Neural cell (in vitro differentiated cells): Measurements from ENCODE around the gene GSTP1.

Experiments
- EZH2 ChIP-seq: fragments of 200-600, 300-800 bp; shearing (Covaris generic), sonication (generic); IDR thresholded peaks from 2 replicates; pipeline ENCODE4 v1.6.1; 2014; ENCODE audit warnings: antibody characterized with exemption, low read length, borderline replicate concordance, mild to moderate bottlenecking; ENCODE audit not compliant: insufficient read depth, poor library complexity, severe bottlenecking
- MXI1 ChIP-seq: fragments of 450-650 bp; conservative IDR thresholded peaks from 2 replicates; pipeline ENCODE4 v1.6.1; 2014; ENCODE audit warnings: antibody characterized with exemption, mild to moderate bottlenecking; ENCODE audit not compliant: poor library complexity, severe bottlenecking
- POLR2AphosphoS5 ChIP-seq: IDR thresholded peaks from 2 replicates; pipeline ENCODE4 v1.6.1; 2012
- TAF1 ChIP-seq: IDR thresholded peaks from 2 replicates; pipeline ENCODE4 v1.6.1; 2012; ENCODE audit warnings: low read depth
- TF ChIP-seq, protein P1 (sequence below): fragments of 450-650 bp; IDR thresholded peaks from 2 replicates; pipeline ENCODE4 v1.5.1; 2014; ENCODE audit warnings: antibody characterized with exemption, mild to moderate bottlenecking, moderate library complexity; ENCODE audit not compliant: poor library complexity, severe bottlenecking
- TF ChIP-seq, protein P2 (sequence below): IDR thresholded peaks from 2 replicates; pipeline ENCODE4 v1.6.1; 2012; ENCODE audit warnings: borderline replicate concordance

DNA sequence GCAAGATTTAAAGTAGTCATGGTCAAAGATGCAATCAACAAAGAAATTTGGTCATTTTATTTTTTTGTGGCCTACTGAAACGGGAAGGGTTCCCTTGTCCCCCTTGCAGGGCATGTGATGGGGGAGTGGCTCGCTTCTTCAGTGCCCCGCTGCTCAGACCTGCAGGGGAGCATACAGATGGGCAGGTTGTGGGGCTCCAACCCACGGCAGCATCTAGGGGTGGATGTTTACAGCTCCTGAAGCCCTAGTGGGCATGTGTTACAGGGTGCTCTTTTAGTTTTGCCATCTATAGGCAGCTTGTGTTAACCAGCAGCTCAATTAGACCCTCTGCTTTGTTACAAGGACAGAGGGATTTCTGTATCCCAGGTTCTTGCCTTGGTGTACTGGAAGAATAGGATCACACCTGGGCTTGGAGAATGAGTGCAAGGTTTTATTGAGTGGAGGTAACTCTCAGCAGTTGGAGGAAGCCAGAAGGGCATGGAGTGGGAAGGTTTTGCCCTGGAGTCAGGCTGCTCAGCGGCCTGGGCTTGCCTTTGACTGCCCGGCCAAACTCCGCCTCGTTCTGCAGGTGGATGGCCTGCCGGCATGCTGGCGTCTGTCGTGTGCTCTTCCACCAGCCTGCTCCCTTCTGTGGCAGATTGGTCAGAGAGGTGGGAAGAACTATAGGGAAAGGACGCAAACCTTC is 9.4 kb downstream of the GSTP1 start:
- TF ChIP-seq, protein P1, sequence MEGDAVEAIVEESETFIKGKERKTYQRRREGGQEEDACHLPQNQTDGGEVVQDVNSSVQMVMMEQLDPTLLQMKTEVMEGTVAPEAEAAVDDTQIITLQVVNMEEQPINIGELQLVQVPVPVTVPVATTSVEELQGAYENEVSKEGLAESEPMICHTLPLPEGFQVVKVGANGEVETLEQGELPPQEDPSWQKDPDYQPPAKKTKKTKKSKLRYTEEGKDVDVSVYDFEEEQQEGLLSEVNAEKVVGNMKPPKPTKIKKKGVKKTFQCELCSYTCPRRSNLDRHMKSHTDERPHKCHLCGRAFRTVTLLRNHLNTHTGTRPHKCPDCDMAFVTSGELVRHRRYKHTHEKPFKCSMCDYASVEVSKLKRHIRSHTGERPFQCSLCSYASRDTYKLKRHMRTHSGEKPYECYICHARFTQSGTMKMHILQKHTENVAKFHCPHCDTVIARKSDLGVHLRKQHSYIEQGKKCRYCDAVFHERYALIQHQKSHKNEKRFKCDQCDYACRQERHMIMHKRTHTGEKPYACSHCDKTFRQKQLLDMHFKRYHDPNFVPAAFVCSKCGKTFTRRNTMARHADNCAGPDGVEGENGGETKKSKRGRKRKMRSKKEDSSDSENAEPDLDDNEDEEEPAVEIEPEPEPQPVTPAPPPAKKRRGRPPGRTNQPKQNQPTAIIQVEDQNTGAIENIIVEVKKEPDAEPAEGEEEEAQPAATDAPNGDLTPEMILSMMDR: no peak
- TF ChIP-seq, protein P2, sequence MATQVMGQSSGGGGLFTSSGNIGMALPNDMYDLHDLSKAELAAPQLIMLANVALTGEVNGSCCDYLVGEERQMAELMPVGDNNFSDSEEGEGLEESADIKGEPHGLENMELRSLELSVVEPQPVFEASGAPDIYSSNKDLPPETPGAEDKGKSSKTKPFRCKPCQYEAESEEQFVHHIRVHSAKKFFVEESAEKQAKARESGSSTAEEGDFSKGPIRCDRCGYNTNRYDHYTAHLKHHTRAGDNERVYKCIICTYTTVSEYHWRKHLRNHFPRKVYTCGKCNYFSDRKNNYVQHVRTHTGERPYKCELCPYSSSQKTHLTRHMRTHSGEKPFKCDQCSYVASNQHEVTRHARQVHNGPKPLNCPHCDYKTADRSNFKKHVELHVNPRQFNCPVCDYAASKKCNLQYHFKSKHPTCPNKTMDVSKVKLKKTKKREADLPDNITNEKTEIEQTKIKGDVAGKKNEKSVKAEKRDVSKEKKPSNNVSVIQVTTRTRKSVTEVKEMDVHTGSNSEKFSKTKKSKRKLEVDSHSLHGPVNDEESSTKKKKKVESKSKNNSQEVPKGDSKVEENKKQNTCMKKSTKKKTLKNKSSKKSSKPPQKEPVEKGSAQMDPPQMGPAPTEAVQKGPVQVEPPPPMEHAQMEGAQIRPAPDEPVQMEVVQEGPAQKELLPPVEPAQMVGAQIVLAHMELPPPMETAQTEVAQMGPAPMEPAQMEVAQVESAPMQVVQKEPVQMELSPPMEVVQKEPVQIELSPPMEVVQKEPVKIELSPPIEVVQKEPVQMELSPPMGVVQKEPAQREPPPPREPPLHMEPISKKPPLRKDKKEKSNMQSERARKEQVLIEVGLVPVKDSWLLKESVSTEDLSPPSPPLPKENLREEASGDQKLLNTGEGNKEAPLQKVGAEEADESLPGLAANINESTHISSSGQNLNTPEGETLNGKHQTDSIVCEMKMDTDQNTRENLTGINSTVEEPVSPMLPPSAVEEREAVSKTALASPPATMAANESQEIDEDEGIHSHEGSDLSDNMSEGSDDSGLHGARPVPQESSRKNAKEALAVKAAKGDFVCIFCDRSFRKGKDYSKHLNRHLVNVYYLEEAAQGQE: no peak
- no peak for TF ChIP-seq EZH2
- TF ChIP-seq POLR2AphosphoS5: no peak
- no peak for TF ChIP-seq MXI1
- TF ChIP-seq TAF1: no peak
